DMS 273 (cell line): Measurements from ENCODE around the gene NUAK2.
A peak's percentile ranks its signal among the peaks of the same experiment; 100 is the strongest.

Experiments
- DNase-seq: peaks from one replicate; lab custom pipeline; 2025; ENCODE audit not compliant: unreplicated experiment; lab: John Stamatoyannopoulos, UW

The NUAK2 gene

DNA sequence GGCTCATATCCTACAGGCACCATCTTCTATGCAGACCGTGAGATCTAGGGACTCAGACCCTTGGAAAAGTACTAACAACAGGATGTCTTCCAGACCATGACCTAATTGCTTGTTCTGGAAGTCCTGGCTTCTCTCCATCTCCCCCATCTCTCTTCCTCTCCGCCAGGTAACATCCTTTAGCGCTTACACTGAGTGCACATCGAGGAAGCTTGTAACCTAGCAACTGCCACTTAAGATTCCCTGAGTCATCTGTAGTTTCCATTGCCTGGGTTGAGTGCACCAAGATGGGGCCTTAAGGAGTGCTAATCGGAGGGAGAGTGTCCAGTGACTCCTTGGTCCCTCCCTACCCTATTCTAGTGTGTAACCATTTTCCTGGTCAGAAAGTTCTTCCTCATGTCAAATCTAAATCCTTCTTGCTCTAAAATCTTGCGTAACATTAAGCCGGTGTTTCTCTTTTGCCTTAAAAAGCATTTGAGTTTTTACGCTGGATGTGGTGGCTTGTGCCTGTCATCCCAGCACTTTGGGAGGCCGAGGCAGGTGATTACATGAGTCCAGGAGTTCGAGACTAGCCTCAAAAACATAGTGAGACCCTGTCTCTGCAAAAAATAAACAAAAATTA lies 25.5 kb upstream of the NUAK2 start:
- peak; percentile 64 for DNase-seq

- DNase-seq, result no peak
Observed at GRCh38 chr1:205345761-205346160, 24.2 kb upstream of the NUAK2 start.

DNA sequence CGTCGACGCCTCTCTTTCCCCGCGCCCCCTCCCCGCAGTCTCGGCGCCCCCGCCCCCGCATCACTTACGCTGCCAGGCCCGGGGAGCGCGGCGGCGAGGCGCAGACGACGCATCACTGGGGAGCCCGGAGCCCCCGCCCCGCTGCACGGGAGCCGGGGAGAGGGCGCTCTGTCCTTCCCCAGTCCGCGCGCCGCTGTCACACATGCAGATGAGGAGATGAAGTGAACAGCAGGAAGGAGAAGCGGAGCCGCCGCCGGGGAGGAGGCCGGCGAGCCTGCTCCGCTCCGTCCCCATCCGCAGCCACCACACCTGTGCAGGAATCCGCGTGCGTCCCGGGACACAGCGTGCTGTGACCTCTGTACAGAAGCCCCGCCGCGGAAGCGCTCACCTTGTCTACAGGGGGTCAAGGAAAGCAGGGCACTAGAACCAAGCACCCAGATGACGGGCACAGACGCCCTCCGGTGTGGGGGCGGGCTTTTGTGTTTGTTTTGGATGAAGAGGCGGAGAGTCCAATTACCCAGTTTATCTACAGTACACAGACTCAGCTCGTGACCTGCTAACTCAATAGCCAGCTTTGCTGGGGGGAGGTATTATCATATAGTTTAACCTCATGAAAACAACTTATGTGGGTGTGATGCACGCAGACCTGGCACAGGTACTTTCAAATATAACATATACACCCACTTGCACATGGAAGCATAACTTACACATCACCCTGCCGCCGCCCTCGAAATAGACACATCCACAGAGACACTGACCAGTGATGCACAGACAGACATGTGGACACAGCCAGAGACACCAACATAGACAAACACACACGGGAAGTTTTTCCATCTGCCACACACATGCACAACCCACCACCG lies 22.8 kb upstream of the NUAK2 start:
- DNase-seq, result peak; percentile 80

- no peak for DNase-seq
Observed at GRCh38 chr1:205343431-205344065, 22.0 kb upstream of the NUAK2 start.

GRCh38 chr1:205342986-205343385 lies 21.4 kb upstream of the NUAK2 start:
- DNase-seq, result no peak

- no peak for DNase-seq
Observed at GRCh38 chr1:205340676-205341075, 19.1 kb upstream of the NUAK2 start.

- DNase-seq, result no peak
Observed at GRCh38 chr1:205339717-205340116, 18.2 kb upstream of the NUAK2 start.

GRCh38 chr1:205339197-205339702 lies 17.7 kb upstream of the NUAK2 start:
- no peak for DNase-seq

DNA sequence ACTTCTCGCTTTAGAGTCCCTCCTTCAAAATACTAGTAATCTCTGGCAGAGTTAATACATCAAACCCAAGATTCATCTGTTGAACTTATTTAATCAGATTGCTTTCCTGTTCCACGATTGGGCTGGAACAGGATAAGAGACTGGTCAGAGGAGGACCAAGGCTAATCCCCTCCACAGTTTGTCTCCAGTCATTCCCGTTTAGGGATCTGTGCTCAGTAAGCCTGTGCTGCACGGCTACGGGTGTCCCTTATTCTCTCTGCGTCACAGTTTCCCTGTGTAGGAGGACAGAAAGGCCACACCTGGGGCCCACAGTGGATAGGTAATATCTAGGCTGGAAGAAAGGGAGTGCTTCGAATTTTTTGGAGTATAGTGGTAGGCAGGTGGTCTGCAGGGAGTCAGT lies 16.5 kb upstream of the NUAK2 start:
- DNase-seq, result no peak

DNA sequence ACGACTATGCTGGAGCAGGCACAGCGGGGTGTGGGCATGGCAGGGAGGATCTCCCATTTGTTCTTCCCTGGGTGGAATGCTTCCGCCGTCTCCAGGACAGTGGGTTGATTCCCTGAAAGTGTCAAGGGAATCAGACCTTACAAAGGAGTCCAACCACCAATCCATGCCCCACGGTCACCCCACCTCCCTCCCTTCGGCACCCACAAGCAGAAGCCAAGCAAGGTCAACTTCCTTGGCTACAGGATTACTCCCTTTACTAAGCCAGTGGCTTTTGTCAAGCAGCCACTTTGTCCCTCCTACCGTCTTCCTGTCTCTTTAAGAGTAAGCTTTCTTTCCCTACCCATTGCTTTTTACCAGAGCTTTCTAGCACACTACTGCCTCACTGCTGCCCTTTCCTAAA lies 15.9 kb upstream of the NUAK2 start:
- DNase-seq, result no peak

GRCh38 chr1:205335692-205336091 lies 14.1 kb upstream of the NUAK2 start:
- DNase-seq, result peak; percentile 94

GRCh38 chr1:205332015-205332791 lies 10.7 kb upstream of the NUAK2 start:
- DNase-seq, result no peak

GRCh38 chr1:205330150-205330549 lies 8.6 kb upstream of the NUAK2 start:
- DNase-seq, result no peak

DNA sequence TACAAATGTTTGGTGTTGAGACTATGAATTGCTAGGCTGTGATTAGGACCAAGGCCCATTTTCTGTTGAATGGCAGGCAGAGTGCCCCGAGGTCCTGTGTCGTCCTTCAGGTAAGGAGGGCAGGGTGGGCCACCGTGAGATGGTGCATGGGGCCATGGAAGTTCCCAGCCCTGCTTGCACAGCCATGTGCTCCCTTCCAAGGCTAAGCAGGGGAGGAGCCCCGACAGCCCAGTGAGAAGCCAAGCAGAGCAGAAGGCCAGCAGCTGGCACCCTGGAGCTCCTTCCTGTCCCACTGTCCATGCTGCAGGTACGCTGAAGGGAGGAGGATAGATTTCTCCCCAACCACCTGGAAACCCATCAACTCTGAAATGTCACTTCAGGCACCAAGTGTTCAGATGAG lies 8.2 kb upstream of the NUAK2 start:
- no peak for DNase-seq

DNA sequence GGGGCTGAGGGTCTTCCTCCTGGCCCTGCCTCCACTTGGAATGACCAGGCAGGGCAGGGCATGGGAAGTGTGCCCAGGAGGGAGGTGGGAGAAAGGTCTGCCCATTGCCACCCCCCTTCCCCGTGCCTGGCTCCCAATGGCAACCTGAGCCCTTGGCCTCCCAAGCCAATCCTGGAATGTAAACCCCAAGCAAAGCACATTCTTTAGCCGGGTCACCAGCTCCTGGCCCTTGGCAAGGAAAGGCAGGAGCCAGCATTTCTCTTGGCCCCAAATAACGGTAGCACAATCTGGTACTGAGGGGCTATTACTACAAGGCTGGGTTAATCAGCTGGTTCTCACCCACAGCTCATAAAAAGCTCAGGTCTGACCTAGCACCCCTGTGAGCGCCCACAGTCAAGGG lies 6.9 kb upstream of the NUAK2 start:
- no peak for DNase-seq

- no peak for DNase-seq
Observed at GRCh38 chr1:205326812-205327466, 5.4 kb upstream of the NUAK2 start.

GRCh38 chr1:205325334-205325884 lies 3.9 kb upstream of the NUAK2 start:
- peak; percentile 83 for DNase-seq

DNA sequence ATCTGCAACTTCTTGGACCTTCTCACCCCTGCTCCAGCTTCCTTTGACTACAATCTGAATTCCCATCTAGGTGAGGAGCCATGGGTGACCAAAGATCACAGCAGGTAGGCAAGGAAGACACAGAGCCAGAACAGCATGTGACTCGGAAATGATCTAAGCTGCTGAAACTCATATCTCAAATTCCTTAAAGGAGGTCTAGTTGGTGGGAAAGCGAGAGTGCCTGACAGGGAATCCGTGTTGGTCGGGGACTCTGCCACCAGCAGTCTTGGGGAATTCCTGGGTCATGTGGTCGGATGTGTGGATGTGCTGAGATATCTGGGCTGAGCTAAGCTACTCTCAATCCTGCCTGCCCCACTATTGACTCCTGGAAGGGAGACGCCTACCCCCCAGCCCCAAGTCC lies 3.2 kb upstream of the NUAK2 start:
- DNase-seq, result no peak

DNA sequence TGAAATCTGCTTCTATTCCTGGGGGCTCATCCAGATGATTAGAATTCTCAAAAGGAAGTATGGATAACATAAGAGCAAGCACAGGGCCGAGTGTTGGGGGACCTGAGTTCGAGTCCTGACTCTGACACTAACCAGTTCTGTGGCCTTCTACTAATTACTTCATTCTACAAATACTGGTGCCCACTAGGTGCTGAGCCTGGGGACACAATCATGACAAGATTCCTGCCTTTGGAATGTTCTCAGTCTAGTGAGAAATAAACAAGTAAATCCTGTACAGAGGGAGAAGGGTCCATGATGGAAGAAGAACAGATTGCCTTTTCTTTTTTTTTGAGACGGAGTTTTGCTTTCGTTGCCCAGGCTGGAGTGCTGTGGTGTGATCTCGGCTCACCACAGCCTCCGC lies 2.2 kb upstream of the NUAK2 start:
- no peak for DNase-seq

GRCh38 chr1:205321959-205322283 lies 376 bp upstream of the NUAK2 start:
- DNase-seq, result no peak
